Uterus (tissue), 2 donors: ENCODE measurements around the gene LRBA.

Source experiments
- POLR2A ChIP-seq, 2 donors: fragments of 450-650 bp; IDR thresholded peaks; one replicate each; pipeline ENCODE4 v1.6.1; 2016; ENCODE audit warnings: antibody characterized with exemption in 2 of 2, mild to moderate bottlenecking in 1 of 2, moderate library complexity in 1 of 2
- TF ChIP-seq, protein P1 (sequence below), 4 experiments: fragments of 200-600 bp in 2 of 4; fragments of 450-650 bp in 2 of 4; sonication (generic) in 2 of 4; IDR thresholded peaks; one replicate each; pipeline ENCODE4 v1.5.1; 2016 to 2019; ENCODE audit warnings: antibody characterized with exemption in 4 of 4, mild to moderate bottlenecking in 2 of 4, moderate library complexity in 1 of 4

DNA sequence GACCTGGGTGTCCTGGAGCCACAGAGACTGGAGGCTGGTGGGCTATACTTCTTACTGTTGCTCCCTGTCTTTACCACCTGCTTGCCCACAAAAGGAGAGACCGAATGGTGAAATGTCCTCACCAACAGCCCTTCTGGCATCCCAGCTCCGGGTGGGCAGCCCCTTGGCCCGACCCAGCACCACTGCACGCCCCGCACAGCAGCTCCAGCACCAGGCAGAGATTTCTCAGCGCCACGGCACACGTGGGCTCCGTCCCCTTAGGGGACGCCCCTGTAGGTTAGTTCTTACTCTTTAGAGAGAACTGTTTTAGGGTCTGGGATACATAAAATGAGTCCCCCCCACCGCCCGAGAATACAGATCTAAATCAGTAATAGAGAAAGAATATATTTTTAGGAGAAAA lies 591.6 kb downstream of the LRBA start:
- TF ChIP-seq, protein P1, sequence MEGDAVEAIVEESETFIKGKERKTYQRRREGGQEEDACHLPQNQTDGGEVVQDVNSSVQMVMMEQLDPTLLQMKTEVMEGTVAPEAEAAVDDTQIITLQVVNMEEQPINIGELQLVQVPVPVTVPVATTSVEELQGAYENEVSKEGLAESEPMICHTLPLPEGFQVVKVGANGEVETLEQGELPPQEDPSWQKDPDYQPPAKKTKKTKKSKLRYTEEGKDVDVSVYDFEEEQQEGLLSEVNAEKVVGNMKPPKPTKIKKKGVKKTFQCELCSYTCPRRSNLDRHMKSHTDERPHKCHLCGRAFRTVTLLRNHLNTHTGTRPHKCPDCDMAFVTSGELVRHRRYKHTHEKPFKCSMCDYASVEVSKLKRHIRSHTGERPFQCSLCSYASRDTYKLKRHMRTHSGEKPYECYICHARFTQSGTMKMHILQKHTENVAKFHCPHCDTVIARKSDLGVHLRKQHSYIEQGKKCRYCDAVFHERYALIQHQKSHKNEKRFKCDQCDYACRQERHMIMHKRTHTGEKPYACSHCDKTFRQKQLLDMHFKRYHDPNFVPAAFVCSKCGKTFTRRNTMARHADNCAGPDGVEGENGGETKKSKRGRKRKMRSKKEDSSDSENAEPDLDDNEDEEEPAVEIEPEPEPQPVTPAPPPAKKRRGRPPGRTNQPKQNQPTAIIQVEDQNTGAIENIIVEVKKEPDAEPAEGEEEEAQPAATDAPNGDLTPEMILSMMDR (IDR thresholded peaks at IDR 0.05): no peak
- no peak for TF ChIP-seq POLR2A (IDR thresholded peaks at IDR 0.05)
